Measurements from ENCODE around the gene GALR3.

GRCh38 chr22:37790234-37790633 is 32.9 kb upstream of the GALR3 start:
- no peak for TF ChIP-seq CTCF (conservative IDR thresholded peaks at IDR 0.05 in 1 of 2, IDR thresholded peaks at IDR 0.05 in 1 of 2; ENCODE audit: low read depth in 1 of 2, low read length in 2 of 2)
- no peak for TF ChIP-seq EZH2 (IDR thresholded peaks at IDR 0.05; ENCODE audit: low read length, missing control alignments)

All from fibroblast of lung (primary cell).